Spleen (tissue), 11 donors: ENCODE data around the gene ALK. TPM values are rescaled to one million over a fixed set of nuclear protein-coding genes. Genes with fewer than 3 reads are reported as not detected.

ENCODE experiments used
- DNase-seq: peaks from one replicate; pipeline ENCODE4 v3.0.0-alpha.2; 2020
- H3K27ac ChIP-seq, 8 donors: fragments of 200-600 bp; sonication (generic) in 7 of 8; 1 replicate in 4 of 8; 2 replicates in 4 of 8; pipeline versions ENCODE4 v1.5.0 to v1.8.0; 2016 to 2021; ENCODE audit warnings: inconsistent platforms in 4 of 8, mild to moderate bottlenecking in 4 of 8, moderate library complexity in 1 of 8
- H3K27me3 ChIP-seq, 7 donors: fragments of 200-600 bp; sonication (generic) in 6 of 7; replicated peaks in 1 of 7; 1 replicate in 4 of 7; 2 replicates in 3 of 7; pipeline versions ENCODE4 v1.5.0 to v1.8.0; 2016 to 2021; ENCODE audit warnings: inconsistent platforms in 3 of 7, mild to moderate bottlenecking in 1 of 7
- H3K36me3 ChIP-seq, 6 donors: fragments of 200-600 bp; sonication (generic) in 5 of 6; 1 replicate in 4 of 6; 2 replicates in 2 of 6; pipeline versions ENCODE4 v1.5.0 to v1.8.0; 2016 to 2021; ENCODE audit warnings: inconsistent platforms in 2 of 6
- H3K4me1 ChIP-seq, 6 donors: fragments of 200-600 bp; sonication (generic) in 5 of 6; 1 replicate in 3 of 6; 2 replicates in 3 of 6; pipeline versions ENCODE4 v1.5.0 to v1.8.0; 2016 to 2021; ENCODE audit warnings: inconsistent platforms in 3 of 6
- H3K4me3 ChIP-seq, 8 donors: fragments of 200-600 bp; sonication (generic) in 7 of 8; 1 replicate in 4 of 8; 2 replicates in 4 of 8; pipeline versions ENCODE4 v1.5.0 to v1.8.0; 2016 to 2021; ENCODE audit warnings: inconsistent platforms in 4 of 8, mild to moderate bottlenecking in 4 of 8, moderate library complexity in 2 of 8
- H3K9me3 ChIP-seq, 8 donors: fragments of 200-600 bp; sonication (generic) in 7 of 8; 1 replicate in 4 of 8; 2 replicates in 4 of 8; pipeline versions ENCODE4 v1.5.0 to v1.8.0; 2016 to 2021; ENCODE audit warnings: inconsistent platforms in 4 of 8
- POLR2A ChIP-seq, 3 donors: fragments of 450-650 bp; IDR thresholded peaks; one replicate each; pipeline ENCODE4 v1.5.1; 2017; ENCODE audit warnings: antibody characterized with exemption in 3 of 3, mild to moderate bottlenecking in 1 of 3
- POLR2AphosphoS5 ChIP-seq, 3 donors: sonication (generic); formaldehyde crosslinking; IDR thresholded peaks; one replicate each; pipeline ENCODE4 v1.5.1; 2017; ENCODE audit warnings: antibody characterized with exemption in 3 of 3
- WGBS, 5 donors: extraction: QIAGEN DNeasy Blood & Tissue Kit in 3 of 5; methylation state at CpG; one replicate each; pipeline versions ENCODE4 v1.1.5 to v1.1.7; 2013 to 2018; 5-methylcytosine and 5-hydroxymethylcytosine counted together
- intact Hi-C: fragments of 100-400 bp; cut with DNase I; formaldehyde crosslinking; loops from one replicate; pipeline ENCODE4 v1.15.0; 2023; ENCODE audit warnings: low total_unique reads
- polyA plus RNA-seq, 3 donors: library from polyadenylated mRNA; stranded (reverse); fragments of 200-250 nt; gene quantifications; one replicate each; pipeline ENCODE4 v1.2.1, GENCODE V29; 2013
- total RNA-seq, 7 donors: library from RNA; depleted of rRNA in 3 of 7; stranded (reverse); fragments of >200 nt in 3 of 7; fragmentation: NEBNext Ultra II Directional in 4 of 7; extraction: Animal tissue kit (Norgen Biotek cat#: 25700) in 4 of 7; gene quantifications; one replicate each; pipeline versions ENCODE4 v1.1.0 to v1.2.1, GENCODE V29; 2016 to 2021
- TF ChIP-seq, protein P1 (sequence below), 11 experiments: fragments of 200-600 bp in 7 of 11; fragments of 450-650 bp in 4 of 11; sonication (generic) in 4 of 11; IDR thresholded peaks in 8 of 11; conservative IDR thresholded peaks in 3 of 11; 1 replicate in 7 of 11; 2 replicates in 4 of 11; pipeline versions ENCODE4 v1.4.0 to v1.8.0; 2016 to 2021; ENCODE audit warnings: antibody characterized with exemption in 11 of 11, inconsistent platforms in 4 of 11, mild to moderate bottlenecking in 1 of 11
- donor health status: healthy with polysubstance abuse.
- donor health status: DM: no; HTN: no; CAD: no; lungs with moderate emphysema.
- donor health status: DM: no; HTN: no; CAD: no.
- donor health status: Bipolar disorder and iron deficiency.
- donor health status: healthy.
- donor health status: DM: no; HTN: no; CAD: no.
- donor health status: DM: yes; HTN: yes; CAD: no.

The ALK gene
- total and polyA plus RNA-seq, 10 donors, result 0.03 to 0.28 (median 0.06) TPM; not detected in 7

DNA sequence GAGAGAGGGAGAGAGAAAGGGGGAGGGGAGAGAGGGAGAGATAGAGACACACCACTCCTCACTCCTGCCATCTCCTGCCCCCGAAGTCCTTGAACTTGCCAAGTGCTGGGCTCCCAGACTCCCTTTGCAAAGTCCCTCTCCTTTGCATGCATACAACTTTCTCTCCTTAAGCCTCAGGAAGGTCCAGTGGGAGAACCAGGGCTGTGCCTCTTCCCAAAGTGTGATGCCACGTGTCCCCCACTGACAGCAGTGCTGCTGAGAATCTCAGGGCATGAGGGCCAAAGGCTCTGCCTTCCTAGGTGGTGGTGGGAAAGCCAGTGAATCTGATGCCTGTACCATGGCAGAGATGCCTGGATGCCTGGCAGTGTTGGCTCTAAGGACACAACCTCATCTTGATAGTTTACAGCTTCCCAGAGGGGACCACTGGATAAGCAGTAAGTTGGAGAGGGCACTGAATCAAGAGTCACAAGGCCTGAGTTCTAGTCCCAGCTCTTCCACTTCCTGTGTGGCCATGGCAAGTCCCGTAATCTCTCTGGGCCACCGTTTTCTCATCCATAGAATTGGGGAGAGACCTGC lies 702.7 kb downstream of the ALK start:
- H3K27me3 ChIP-seq, result no peaks in the 10 kb centered on the region
- intact Hi-C loops, result no loop called here
- no peak overlapping the region for H3K4me3 ChIP-seq
- no peaks in the 10 kb centered on the region for H3K9me3 ChIP-seq
- no peaks in the 10 kb centered on the region for H3K36me3 ChIP-seq
- WGBS, 5 donors, result 68 to 85% (median 82%) methylated on average over 4 of the region's 4 CpGs
- TF ChIP-seq, protein P1, sequence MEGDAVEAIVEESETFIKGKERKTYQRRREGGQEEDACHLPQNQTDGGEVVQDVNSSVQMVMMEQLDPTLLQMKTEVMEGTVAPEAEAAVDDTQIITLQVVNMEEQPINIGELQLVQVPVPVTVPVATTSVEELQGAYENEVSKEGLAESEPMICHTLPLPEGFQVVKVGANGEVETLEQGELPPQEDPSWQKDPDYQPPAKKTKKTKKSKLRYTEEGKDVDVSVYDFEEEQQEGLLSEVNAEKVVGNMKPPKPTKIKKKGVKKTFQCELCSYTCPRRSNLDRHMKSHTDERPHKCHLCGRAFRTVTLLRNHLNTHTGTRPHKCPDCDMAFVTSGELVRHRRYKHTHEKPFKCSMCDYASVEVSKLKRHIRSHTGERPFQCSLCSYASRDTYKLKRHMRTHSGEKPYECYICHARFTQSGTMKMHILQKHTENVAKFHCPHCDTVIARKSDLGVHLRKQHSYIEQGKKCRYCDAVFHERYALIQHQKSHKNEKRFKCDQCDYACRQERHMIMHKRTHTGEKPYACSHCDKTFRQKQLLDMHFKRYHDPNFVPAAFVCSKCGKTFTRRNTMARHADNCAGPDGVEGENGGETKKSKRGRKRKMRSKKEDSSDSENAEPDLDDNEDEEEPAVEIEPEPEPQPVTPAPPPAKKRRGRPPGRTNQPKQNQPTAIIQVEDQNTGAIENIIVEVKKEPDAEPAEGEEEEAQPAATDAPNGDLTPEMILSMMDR (IDR thresholded peaks at IDR 0.05 in 8 of 11, conservative IDR thresholded peaks at IDR 0.05 in 3 of 11), result no peak
- TF ChIP-seq POLR2A (IDR thresholded peaks at IDR 0.05), result no peak
- no peak for TF ChIP-seq POLR2AphosphoS5 (IDR thresholded peaks at IDR 0.05)
- H3K27ac ChIP-seq, result no peak overlapping the region
- peaks cover 0 to under 1% (median 0%) of the 10 kb centered on the region in 6 donors for H3K4me1 ChIP-seq
- peak; percentile 49 for DNase-seq

DNA sequence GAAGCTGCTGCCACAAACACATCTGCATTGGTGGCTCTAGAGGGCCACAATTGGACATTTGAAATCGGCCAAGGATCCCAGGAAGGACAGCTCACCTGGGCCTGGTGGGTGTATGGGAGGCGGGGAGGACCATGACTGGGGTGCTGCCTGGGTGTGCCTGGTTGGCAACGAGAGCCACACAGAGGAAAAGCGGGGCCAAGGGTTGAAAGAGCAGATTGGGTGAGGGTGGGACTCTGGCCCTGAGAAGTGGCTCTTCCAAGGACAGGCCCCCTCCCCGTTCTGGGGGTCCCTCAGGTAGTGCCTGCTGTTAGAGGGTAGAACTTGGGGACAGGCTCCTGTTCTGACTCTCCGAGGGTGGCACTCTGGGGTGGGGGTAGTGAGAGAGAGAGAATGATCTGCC lies 703.3 kb downstream of the ALK start:
- Histone ChIP-seq H3K4me3 (no peak overlapping the region), H3K9me3 (no peaks in the 10 kb centered on the region), H3K4me1 (no peaks in the 10 kb centered on the region), H3K36me3 (no peaks in the 10 kb centered on the region), H3K27ac (no peak overlapping the region), H3K27me3 (no peaks in the 10 kb centered on the region)
- DNase-seq, result peak; percentile 58
- intact Hi-C loops, result no loop called here
- TF ChIP-seq, protein P1 (IDR thresholded peaks at IDR 0.05 in 8 of 11, conservative IDR thresholded peaks at IDR 0.05 in 3 of 11), result no peak
- TF ChIP-seq POLR2AphosphoS5 (IDR thresholded peaks at IDR 0.05) (no peak), POLR2A (IDR thresholded peaks at IDR 0.05) (no peak)
- WGBS, 5 donors, result 70 to 88% (median 77%) methylated on average over 6 of the region's 6 CpGs

DNA sequence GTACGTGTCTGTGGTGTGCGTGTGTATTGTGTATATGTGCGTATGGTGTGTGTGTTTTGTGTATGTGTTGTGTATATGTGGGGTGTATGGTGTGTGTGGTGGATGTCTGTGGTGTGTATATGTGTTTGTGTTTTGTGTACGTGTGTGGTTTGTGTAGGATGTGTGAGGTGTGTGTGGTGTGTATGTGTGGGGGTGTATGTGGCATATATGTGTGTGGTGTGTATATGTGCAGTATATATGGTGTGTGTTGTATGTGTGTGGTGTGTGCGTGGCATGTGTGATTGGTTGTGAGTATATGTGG lies 704.8 kb downstream of the ALK start:
- Histone ChIP-seq H3K27ac (no peak overlapping the region), H3K4me1 (peaks cover 0 to 4% (median 0%) of the 10 kb centered on the region in 6 donors), H3K36me3 (no peaks in the 10 kb centered on the region), H3K27me3 (no peaks in the 10 kb centered on the region), H3K4me3 (no peak overlapping the region), H3K9me3 (no peaks in the 10 kb centered on the region)
- no peak for DNase-seq
- TF ChIP-seq POLR2AphosphoS5 (IDR thresholded peaks at IDR 0.05) (no peak), POLR2A (IDR thresholded peaks at IDR 0.05) (no peak)
- TF ChIP-seq, protein P1 (IDR thresholded peaks at IDR 0.05 in 8 of 11, conservative IDR thresholded peaks at IDR 0.05 in 3 of 11), result no peak
- intact Hi-C loops, result no loop called here
- 91 to 97% (median 96%) methylated on average over 5 of the region's 5 CpGs for WGBS, 5 donors

DNA sequence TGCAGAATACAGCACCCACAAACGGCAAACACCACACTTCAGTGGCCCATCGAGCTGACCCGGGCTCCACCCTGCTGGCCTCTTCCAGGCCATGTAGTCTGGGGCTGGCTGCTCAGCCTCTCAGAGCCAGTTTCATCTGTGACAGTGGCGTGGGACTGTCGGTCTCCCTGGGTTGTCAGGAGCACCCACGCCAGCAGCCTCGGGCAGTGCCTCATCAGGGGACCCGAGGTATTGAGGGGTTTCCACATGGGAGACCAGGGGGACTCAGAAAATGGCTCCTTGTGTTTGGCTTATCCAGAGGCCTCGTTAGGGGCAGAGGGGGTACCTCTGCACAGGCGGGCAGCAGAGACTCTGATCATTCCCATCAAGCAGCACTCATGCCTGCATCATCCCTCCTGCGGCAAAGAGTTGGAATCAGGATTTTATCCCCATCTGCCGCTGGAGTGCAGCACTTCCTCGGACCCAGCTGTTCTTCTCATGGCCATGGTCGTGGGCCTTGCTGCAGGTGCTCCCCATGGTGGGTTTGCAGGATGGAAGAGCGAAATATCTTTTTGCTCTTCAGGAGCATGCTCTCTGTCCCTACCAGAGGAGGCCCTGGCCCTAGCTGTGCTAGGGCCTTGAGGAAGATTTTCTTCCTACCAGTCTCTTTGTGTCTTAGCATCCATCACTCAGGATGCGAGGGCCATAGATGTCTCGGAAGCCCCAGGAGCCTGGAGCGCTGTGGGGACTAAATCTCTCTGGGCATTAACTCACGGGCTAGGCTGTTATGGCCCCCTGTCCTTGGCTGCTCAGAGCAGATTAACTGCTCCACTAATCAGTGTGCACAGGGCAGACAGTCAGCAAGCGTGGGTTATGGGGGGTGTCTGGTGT lies 705.4 kb downstream of the ALK start:
- DNase-seq, result peak; percentile 61
- Histone ChIP-seq H3K9me3 (no peaks in the 10 kb centered on the region), H3K27me3 (no peaks in the 10 kb centered on the region), H3K27ac (no peak overlapping the region), H3K4me3 (no peak overlapping the region), H3K4me1 (peaks cover 0 to 4% (median 0%) of the 10 kb centered on the region in 6 donors), H3K36me3 (no peaks in the 10 kb centered on the region)
- intact Hi-C loops, result no loop called here
- no peak for TF ChIP-seq POLR2AphosphoS5 (IDR thresholded peaks at IDR 0.05)
- TF ChIP-seq, protein P1 (IDR thresholded peaks at IDR 0.05 in 8 of 11, conservative IDR thresholded peaks at IDR 0.05 in 3 of 11), result no peak
- WGBS, 5 donors, result 85 to 91% (median 88%) methylated on average over 18 to 20 of the region's 20 CpGs
